ENCODE results near the gene ANO3. TPM values are rescaled to one million over a fixed set of nuclear protein-coding genes. Genes with fewer than 3 reads are reported as not detected.

ANO3 gene
- total and polyA plus RNA-seq, 4 donors = under 0.01 to 2.0 (median 0.40) TPM

- TF ChIP-seq GABPA (IDR thresholded peaks at IDR 0.05 in 1 of 2, conservative IDR thresholded peaks at IDR 0.05 in 1 of 2) (no peak), JUND (IDR thresholded peaks at IDR 0.05) (no peak), HNF4A (conservative IDR thresholded peaks at IDR 0.05) (no peak)
Measured at GRCh38 chr11:26662916-26663315, 331.0 kb downstream of the ANO3 start (continued).

- 67% methylated on average over 2 of the region's 2 CpGs for WGBS
- H3K9ac ChIP-seq (ENCODE audit: low read depth in 1 of 2, low read length in 2 of 2) = no peak overlapping the region
- H3K27ac ChIP-seq (ENCODE audit: low read depth in 1 of 2, low read length in 2 of 2) = no peak overlapping the region
- H3K9me3 ChIP-seq (ENCODE audit: control insufficient read depth in 4 of 4, low read length in 3 of 4) = no peaks in the 10 kb centered on the region
- no peaks in the 10 kb centered on the region for H3K27me3 ChIP-seq (ENCODE audit: control insufficient read depth in 4 of 4, insufficient read depth in 4 of 4, low read length in 3 of 4)
- no peaks in the 10 kb centered on the region for H3K4me1 ChIP-seq (ENCODE audit: control insufficient read depth in 4 of 4, insufficient read depth in 4 of 4, low read length in 3 of 4)
- no peaks in the 10 kb centered on the region for H3K36me3 ChIP-seq (ENCODE audit: control insufficient read depth in 4 of 4, insufficient read depth in 3 of 4, low read depth in 1 of 4, low read length in 3 of 4)
- no peak for DNase-seq (ENCODE audit: low spot score)
- TF ChIP-seq REST (IDR thresholded peaks at IDR 0.05) = no peak
- no peak for TF ChIP-seq RXRA (IDR thresholded peaks at IDR 0.05)
- TF ChIP-seq HNF4G (IDR thresholded peaks at IDR 0.05) = no peak
- H3K4me3 ChIP-seq (ENCODE audit: low read depth in 1 of 3, low read length in 3 of 3) = no peak overlapping the region
Measured at GRCh38 chr11:26665036-26665435, 333.1 kb downstream of the ANO3 start.

GRCh38 chr11:26665946-26666345 is 334.0 kb downstream of the ANO3 start:
- TF ChIP-seq RXRA (IDR thresholded peaks at IDR 0.05) = no peak
- no peak for TF ChIP-seq JUND (IDR thresholded peaks at IDR 0.05)
- TF ChIP-seq HNF4A (conservative IDR thresholded peaks at IDR 0.05) = no peak
- TF ChIP-seq ZBTB33 (IDR thresholded peaks at IDR 0.05) = no peak
- no peak for TF ChIP-seq FOXA2 (IDR thresholded peaks at IDR 0.05)
- TF ChIP-seq GABPA (IDR thresholded peaks at IDR 0.05 in 1 of 2, conservative IDR thresholded peaks at IDR 0.05 in 1 of 2) = no peak
- no peak for TF ChIP-seq RAD21 (IDR thresholded peaks at IDR 0.05)
- TF ChIP-seq CTCF (IDR thresholded peaks at IDR 0.05; ENCODE audit: low read depth, low read length, missing input control) = no peak
- TF ChIP-seq NR2F2 (IDR thresholded peaks at IDR 0.05) = no peak
- no peak for TF ChIP-seq EGR1 (IDR thresholded peaks at IDR 0.05; ENCODE audit: low read depth in 2 of 2)
- DNase-seq (ENCODE audit: low spot score) = no peak
- Histone ChIP-seq H3K9me3 (ENCODE audit: control insufficient read depth in 4 of 4, low read length in 3 of 4) (no peaks in the 10 kb centered on the region), H3K4me1 (ENCODE audit: control insufficient read depth in 4 of 4, insufficient read depth in 4 of 4, low read length in 3 of 4) (no peaks in the 10 kb centered on the region), H3K27me3 (ENCODE audit: control insufficient read depth in 4 of 4, insufficient read depth in 4 of 4, low read length in 3 of 4) (no peaks in the 10 kb centered on the region), H3K4me3 (ENCODE audit: low read depth in 1 of 3, low read length in 3 of 3) (no peak overlapping the region), H3K9ac (ENCODE audit: low read depth in 1 of 2, low read length in 2 of 2) (no peak overlapping the region), H3K27ac (ENCODE audit: low read depth in 1 of 2, low read length in 2 of 2) (no peak overlapping the region), H3K36me3 (ENCODE audit: control insufficient read depth in 4 of 4, insufficient read depth in 3 of 4, low read depth in 1 of 4, low read length in 3 of 4) (no peaks in the 10 kb centered on the region)
- 78% methylated on average over 1 of the region's 1 CpG for WGBS
